WTC11 (cell line): ENCODE data around the gene PLCE1. TPM values are rescaled to one million over a fixed set of nuclear protein-coding genes. Genes with fewer than 3 reads are reported as not detected.

Source experiments
- ATAC-seq: fragments of 200-7000 bp; cut with Tn5 transposase; 2 replicates; pipeline ENCODE4 v1.10.0; 2021; ENCODE audit warnings: mild to moderate bottlenecking, moderate library complexity
- CTCF ChIA-PET: fragments of 300-600 bp; sonication (Branson Sonifier 250); formaldehyde crosslinking; loops from one replicate; lab custom pipeline; 2021; ENCODE audit warnings: antibody characterized with exemption; lab: Charles Lee
- POLR2A ChIA-PET: fragments of 350-600 bp; sonication (Branson Sonifier 250); formaldehyde crosslinking; loops from one replicate; lab custom pipeline; 2021; ENCODE audit warnings: antibody characterized with exemption; lab: Charles Lee
- DNase-seq: peaks from one replicate; pipeline ENCODE4 v3.0.0; 2021; ENCODE audit warnings: low spot score
- H3K27ac Mint-ChIP-seq: 2 replicates; pipeline ENCODE4 v1.8.0; 2021; ENCODE audit warnings: mixed read lengths
- H3K27me3 Mint-ChIP-seq: 2 replicates; pipeline ENCODE4 v1.8.0; 2021; ENCODE audit warnings: low read depth, mild to moderate bottlenecking, moderate library complexity, mixed read lengths
- H3K36me3 Mint-ChIP-seq: 2 replicates; pipeline ENCODE4 v1.8.0; 2021; ENCODE audit warnings: mixed read lengths
- H3K4me1 Mint-ChIP-seq: 2 replicates; pipeline ENCODE4 v1.8.0; 2022; ENCODE audit warnings: mixed read lengths
- H3K4me3 Mint-ChIP-seq: 2 replicates; pipeline ENCODE4 v1.8.0; 2021; ENCODE audit warnings: mild to moderate bottlenecking, moderate library complexity, mixed read lengths
- H3K9me3 Mint-ChIP-seq: 2 replicates; pipeline ENCODE4 v1.8.0; 2021; ENCODE audit warnings: mixed read lengths
- ATF1 ChIP-seq: sonication (generic); formaldehyde crosslinking; IDR thresholded peaks from 2 replicates; pipeline ENCODE4 v1.8.1; 2023; ENCODE audit warnings: mild to moderate bottlenecking, moderate library complexity, missing genetic modification reagents
- ATF2 ChIP-seq: sonication (generic); formaldehyde crosslinking; IDR thresholded peaks from 2 replicates; pipeline ENCODE4 v1.8.1; 2022; ENCODE audit warnings: low read depth, missing genetic modification reagents, borderline replicate concordance
- JUN ChIP-seq: sonication (generic); formaldehyde crosslinking; IDR thresholded peaks from 2 replicates; pipeline ENCODE4 v1.8.0; 2023; ENCODE audit warnings: mild to moderate bottlenecking, missing genetic modification reagents
- RORB ChIP-seq: fragments of 250-450 bp; sonication (Bioruptor Pico); IDR thresholded peaks from 2 replicates; pipeline ENCODE4 v1.9.0; 2021; ENCODE audit warnings: mild to moderate bottlenecking
- SP1 ChIP-seq: sonication (generic); formaldehyde crosslinking; conservative IDR thresholded peaks from 2 replicates; pipeline ENCODE4 v1.8.1; 2022; ENCODE audit warnings: missing genetic modification reagents
- ZNF232 ChIP-seq: sonication (generic); formaldehyde crosslinking; IDR thresholded peaks from 2 replicates; pipeline ENCODE4 v1.8.0; 2022; ENCODE audit warnings: mild to moderate bottlenecking, missing genetic modification reagents
- ZNF263 ChIP-seq: sonication (generic); formaldehyde crosslinking; IDR thresholded peaks from 2 replicates; pipeline ENCODE4 v1.8.1; 2022; ENCODE audit warnings: low read depth, mild to moderate bottlenecking, moderate library complexity, missing genetic modification reagents
- ZNF671 ChIP-seq: fragments of 250-450 bp; sonication (Bioruptor Pico); IDR thresholded peaks from 2 replicates; pipeline ENCODE4 v1.8.0; 2021; ENCODE audit warnings: mild to moderate bottlenecking
- total RNA-seq: library from RNA; stranded (reverse); gene quantifications from 3 replicates; pipeline ENCODE4 v1.2.3, GENCODE V29; 2021
- TF ChIP-seq, protein P1 (sequence below): sonication (generic); formaldehyde crosslinking; conservative IDR thresholded peaks from 2 replicates; pipeline ENCODE4 v1.8.1; 2022; ENCODE audit warnings: mild to moderate bottlenecking, missing genetic modification reagents
- TF ChIP-seq, protein P2 (sequence below): sonication (generic); formaldehyde crosslinking; IDR thresholded peaks from 2 replicates; pipeline ENCODE4 v1.8.1; 2022; ENCODE audit warnings: mild to moderate bottlenecking, moderate library complexity, missing genetic modification reagents
- TF ChIP-seq, protein P3 (sequence below): sonication (generic); formaldehyde crosslinking; conservative IDR thresholded peaks from 2 replicates; pipeline ENCODE4 v1.8.1; 2023; ENCODE audit warnings: mild to moderate bottlenecking, low read depth, missing genetic modification reagents, moderate library complexity
- TF ChIP-seq, protein P4 (sequence below): sonication (generic); formaldehyde crosslinking; IDR thresholded peaks from 2 replicates; pipeline ENCODE4 v1.8.0; 2022; ENCODE audit warnings: mild to moderate bottlenecking, missing genetic modification reagents
- TF ChIP-seq, protein P5 (sequence below): fragments of 200-600 bp; IDR thresholded peaks from 2 replicates; pipeline ENCODE4 v1.8.0; 2022; ENCODE audit warnings: antibody characterized with exemption
- TF ChIP-seq, protein P6 (sequence below): fragments of 250-450 bp; sonication (Bioruptor Pico); IDR thresholded peaks from 2 replicates; pipeline ENCODE4 v1.9.0; 2021; ENCODE audit warnings: mild to moderate bottlenecking, borderline replicate concordance

PLCE1 gene
- total RNA-seq, 1 experiment from 2014 or later, result 0.11 TPM

- Mint-ChIP-seq H3K4me3 (no peak overlapping the region), H3K4me1 (peaks cover 6% of the 10 kb centered on the region), H3K36me3 (0 out of 2 replicates have a peak, but pooled peaks cover 5% of the 10 kb centered on the region), H3K27ac (no peak overlapping the region), H3K9me3 (peaks cover 23% of the 10 kb centered on the region), H3K27me3 (peaks cover 2% of the 10 kb centered on the region; the same call in 1 of the 2 replicates)
- ChIA-PET POLR2A (no interaction called here), CTCF (no interaction called here)
- TF ChIP-seq ZNF263 (CRISPR knock-in tag) (no peak), ZNF671 (CRISPR knock-in tag) (no peak), ATF1 (CRISPR knock-in tag) (no peak), JUN (CRISPR knock-in tag) (no peak), ZNF232 (no peak), RORB (CRISPR knock-in tag) (no peak), ATF2 (CRISPR knock-in tag) (no peak), SP1 (no peak)
- TF ChIP-seq, protein P1, sequence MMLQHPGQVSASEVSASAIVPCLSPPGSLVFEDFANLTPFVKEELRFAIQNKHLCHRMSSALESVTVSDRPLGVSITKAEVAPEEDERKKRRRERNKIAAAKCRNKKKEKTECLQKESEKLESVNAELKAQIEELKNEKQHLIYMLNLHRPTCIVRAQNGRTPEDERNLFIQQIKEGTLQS (CRISPR knock-in tag), result no peak
- TF ChIP-seq, protein P2, sequence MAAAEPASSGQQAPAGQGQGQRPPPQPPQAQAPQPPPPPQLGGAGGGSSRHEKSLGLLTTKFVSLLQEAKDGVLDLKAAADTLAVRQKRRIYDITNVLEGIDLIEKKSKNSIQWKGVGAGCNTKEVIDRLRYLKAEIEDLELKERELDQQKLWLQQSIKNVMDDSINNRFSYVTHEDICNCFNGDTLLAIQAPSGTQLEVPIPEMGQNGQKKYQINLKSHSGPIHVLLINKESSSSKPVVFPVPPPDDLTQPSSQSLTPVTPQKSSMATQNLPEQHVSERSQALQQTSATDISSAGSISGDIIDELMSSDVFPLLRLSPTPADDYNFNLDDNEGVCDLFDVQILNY (CRISPR knock-in tag), result no peak
- TF ChIP-seq, protein P3, sequence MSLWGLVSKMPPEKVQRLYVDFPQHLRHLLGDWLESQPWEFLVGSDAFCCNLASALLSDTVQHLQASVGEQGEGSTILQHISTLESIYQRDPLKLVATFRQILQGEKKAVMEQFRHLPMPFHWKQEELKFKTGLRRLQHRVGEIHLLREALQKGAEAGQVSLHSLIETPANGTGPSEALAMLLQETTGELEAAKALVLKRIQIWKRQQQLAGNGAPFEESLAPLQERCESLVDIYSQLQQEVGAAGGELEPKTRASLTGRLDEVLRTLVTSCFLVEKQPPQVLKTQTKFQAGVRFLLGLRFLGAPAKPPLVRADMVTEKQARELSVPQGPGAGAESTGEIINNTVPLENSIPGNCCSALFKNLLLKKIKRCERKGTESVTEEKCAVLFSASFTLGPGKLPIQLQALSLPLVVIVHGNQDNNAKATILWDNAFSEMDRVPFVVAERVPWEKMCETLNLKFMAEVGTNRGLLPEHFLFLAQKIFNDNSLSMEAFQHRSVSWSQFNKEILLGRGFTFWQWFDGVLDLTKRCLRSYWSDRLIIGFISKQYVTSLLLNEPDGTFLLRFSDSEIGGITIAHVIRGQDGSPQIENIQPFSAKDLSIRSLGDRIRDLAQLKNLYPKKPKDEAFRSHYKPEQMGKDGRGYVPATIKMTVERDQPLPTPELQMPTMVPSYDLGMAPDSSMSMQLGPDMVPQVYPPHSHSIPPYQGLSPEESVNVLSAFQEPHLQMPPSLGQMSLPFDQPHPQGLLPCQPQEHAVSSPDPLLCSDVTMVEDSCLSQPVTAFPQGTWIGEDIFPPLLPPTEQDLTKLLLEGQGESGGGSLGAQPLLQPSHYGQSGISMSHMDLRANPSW (CRISPR knock-in tag), result no peak
- TF ChIP-seq, protein P4, sequence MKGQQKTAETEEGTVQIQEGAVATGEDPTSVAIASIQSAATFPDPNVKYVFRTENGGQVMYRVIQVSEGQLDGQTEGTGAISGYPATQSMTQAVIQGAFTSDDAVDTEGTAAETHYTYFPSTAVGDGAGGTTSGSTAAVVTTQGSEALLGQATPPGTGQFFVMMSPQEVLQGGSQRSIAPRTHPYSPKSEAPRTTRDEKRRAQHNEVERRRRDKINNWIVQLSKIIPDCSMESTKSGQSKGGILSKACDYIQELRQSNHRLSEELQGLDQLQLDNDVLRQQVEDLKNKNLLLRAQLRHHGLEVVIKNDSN, result no peak
- TF ChIP-seq, protein P5, sequence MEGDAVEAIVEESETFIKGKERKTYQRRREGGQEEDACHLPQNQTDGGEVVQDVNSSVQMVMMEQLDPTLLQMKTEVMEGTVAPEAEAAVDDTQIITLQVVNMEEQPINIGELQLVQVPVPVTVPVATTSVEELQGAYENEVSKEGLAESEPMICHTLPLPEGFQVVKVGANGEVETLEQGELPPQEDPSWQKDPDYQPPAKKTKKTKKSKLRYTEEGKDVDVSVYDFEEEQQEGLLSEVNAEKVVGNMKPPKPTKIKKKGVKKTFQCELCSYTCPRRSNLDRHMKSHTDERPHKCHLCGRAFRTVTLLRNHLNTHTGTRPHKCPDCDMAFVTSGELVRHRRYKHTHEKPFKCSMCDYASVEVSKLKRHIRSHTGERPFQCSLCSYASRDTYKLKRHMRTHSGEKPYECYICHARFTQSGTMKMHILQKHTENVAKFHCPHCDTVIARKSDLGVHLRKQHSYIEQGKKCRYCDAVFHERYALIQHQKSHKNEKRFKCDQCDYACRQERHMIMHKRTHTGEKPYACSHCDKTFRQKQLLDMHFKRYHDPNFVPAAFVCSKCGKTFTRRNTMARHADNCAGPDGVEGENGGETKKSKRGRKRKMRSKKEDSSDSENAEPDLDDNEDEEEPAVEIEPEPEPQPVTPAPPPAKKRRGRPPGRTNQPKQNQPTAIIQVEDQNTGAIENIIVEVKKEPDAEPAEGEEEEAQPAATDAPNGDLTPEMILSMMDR, result no peak
- TF ChIP-seq, protein P6, sequence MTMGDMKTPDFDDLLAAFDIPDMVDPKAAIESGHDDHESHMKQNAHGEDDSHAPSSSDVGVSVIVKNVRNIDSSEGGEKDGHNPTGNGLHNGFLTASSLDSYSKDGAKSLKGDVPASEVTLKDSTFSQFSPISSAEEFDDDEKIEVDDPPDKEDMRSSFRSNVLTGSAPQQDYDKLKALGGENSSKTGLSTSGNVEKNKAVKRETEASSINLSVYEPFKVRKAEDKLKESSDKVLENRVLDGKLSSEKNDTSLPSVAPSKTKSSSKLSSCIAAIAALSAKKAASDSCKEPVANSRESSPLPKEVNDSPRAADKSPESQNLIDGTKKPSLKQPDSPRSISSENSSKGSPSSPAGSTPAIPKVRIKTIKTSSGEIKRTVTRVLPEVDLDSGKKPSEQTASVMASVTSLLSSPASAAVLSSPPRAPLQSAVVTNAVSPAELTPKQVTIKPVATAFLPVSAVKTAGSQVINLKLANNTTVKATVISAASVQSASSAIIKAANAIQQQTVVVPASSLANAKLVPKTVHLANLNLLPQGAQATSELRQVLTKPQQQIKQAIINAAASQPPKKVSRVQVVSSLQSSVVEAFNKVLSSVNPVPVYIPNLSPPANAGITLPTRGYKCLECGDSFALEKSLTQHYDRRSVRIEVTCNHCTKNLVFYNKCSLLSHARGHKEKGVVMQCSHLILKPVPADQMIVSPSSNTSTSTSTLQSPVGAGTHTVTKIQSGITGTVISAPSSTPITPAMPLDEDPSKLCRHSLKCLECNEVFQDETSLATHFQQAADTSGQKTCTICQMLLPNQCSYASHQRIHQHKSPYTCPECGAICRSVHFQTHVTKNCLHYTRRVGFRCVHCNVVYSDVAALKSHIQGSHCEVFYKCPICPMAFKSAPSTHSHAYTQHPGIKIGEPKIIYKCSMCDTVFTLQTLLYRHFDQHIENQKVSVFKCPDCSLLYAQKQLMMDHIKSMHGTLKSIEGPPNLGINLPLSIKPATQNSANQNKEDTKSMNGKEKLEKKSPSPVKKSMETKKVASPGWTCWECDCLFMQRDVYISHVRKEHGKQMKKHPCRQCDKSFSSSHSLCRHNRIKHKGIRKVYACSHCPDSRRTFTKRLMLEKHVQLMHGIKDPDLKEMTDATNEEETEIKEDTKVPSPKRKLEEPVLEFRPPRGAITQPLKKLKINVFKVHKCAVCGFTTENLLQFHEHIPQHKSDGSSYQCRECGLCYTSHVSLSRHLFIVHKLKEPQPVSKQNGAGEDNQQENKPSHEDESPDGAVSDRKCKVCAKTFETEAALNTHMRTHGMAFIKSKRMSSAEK (CRISPR knock-in tag), result no peak
- no peak for ATAC-seq
- no peak for DNase-seq
These were observed 16.4 kb downstream of the PLCE1 start for GRCh38 chr10:94010116-94010515.
